ENCODE results near the gene IZUMO4. TPM values are rescaled to one million over a fixed set of nuclear protein-coding genes. Genes with fewer than 3 reads are reported as not detected.

IZUMO4 gene
- total and polyA plus RNA-seq, 4 donors = 5.0 to 9.8 (median 7.3) TPM

GRCh38 chr19:2077833-2078619 is 18.7 kb upstream of the IZUMO4 start:
- no peak for ATAC-seq (ENCODE audit: insufficient read depth, low FRiP score)
- peaks cover 0 to 10% (median 0%) of the 10 kb centered on the region in 5 donors for H3K4me1 ChIP-seq (ENCODE audit: control insufficient read depth in 5 of 5, insufficient read depth in 5 of 5, low read length in 5 of 5)
- no peaks in the 10 kb centered on the region for H3K27me3 ChIP-seq (ENCODE audit: control insufficient read depth in 3 of 3, insufficient read depth in 3 of 3, low read length in 2 of 3)
- H3K9ac ChIP-seq (ENCODE audit: insufficient read depth in 1 of 2, low read length in 2 of 2) = no peak overlapping the region
- H3K9me3 ChIP-seq (ENCODE audit: control insufficient read depth in 4 of 4, insufficient read depth in 3 of 4, low read length in 3 of 4) = peaks cover 0 to 2% (median 0%) of the 10 kb centered on the region in 4 donors
- TF ChIP-seq, protein P1, sequence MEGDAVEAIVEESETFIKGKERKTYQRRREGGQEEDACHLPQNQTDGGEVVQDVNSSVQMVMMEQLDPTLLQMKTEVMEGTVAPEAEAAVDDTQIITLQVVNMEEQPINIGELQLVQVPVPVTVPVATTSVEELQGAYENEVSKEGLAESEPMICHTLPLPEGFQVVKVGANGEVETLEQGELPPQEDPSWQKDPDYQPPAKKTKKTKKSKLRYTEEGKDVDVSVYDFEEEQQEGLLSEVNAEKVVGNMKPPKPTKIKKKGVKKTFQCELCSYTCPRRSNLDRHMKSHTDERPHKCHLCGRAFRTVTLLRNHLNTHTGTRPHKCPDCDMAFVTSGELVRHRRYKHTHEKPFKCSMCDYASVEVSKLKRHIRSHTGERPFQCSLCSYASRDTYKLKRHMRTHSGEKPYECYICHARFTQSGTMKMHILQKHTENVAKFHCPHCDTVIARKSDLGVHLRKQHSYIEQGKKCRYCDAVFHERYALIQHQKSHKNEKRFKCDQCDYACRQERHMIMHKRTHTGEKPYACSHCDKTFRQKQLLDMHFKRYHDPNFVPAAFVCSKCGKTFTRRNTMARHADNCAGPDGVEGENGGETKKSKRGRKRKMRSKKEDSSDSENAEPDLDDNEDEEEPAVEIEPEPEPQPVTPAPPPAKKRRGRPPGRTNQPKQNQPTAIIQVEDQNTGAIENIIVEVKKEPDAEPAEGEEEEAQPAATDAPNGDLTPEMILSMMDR (IDR thresholded peaks at IDR 0.05; ENCODE audit: control extremely low read depth, extremely low read depth) = no peak
- DNase-seq = no peak
- peaks cover 9 to 52% (median 31%) of the 10 kb centered on the region in 4 donors for H3K36me3 ChIP-seq (ENCODE audit: control insufficient read depth in 4 of 4, insufficient read depth in 4 of 4, low read length in 4 of 4)
- H3K4me3 ChIP-seq = no peak overlapping the region
- WGBS, 2 donors = 96 to 97% methylated on average over 44 of the region's 44 CpGs
- no peak overlapping the region for H3K27ac ChIP-seq (ENCODE audit: low read depth in 1 of 2, low read length in 1 of 2)

DNA sequence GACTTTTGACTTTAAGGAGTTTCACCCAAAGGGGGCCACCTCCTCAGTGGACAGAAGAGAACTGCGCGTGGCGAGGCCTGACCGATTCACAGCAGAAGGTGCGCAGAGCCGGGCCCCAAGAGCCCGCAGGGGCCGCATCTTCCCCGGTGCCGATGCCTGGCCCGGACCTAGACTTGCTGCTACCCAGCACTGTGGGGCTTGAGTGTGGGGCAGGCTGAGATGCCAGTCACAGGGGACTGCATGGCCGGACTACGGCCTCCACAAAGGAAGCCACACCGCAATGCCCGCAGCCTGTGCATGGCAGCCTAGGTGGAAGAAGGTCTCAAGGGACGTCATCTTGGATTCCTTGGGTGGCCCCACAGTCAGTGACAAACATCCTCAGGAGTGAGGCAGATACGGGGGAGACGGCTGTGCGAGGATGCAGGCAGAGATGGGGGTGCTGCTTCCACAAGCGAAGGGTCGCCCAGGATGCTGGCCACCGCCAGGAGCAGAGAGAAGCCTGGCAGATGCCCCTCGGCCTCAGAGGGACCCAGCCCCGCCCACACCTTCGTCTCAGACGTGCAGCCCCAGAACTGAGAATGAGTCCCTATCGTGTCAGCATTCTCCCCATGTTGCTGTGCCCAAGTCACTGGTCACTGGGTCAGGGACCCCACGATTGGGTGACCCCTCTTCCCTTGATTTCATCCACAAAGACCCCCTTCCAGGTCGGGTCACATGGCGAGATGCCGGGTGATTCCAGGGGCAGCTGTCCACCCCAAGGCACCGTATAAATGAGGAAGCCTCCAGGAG is 17.4 kb upstream of the IZUMO4 start:
- no peak overlapping the region for H3K9ac ChIP-seq (ENCODE audit: insufficient read depth in 1 of 2, low read length in 2 of 2)
- DNase-seq = no peak

DNA sequence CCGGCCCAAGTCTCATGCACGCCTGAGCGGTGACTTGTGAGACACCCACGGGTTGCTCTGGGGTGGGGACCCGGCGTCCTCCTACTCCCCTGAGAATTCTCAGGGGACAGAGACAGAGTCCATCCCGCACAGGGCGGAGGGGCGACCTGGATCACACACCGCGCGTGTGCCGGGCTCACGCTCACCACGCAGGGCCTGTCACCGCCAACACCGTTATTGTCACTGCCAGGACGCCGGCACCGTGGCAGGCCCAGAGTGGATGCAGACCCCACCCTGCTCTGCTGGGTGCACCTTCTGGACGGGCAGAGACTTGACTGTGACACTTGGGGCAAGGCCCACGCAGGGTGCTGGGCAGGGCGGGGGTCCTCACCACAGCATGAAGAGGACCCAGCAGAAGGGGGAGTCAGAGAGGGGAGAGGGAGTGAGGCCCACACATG is 16.8 kb upstream of the IZUMO4 start:
- H3K4me1 ChIP-seq (ENCODE audit: control insufficient read depth in 5 of 5, insufficient read depth in 5 of 5, low read length in 5 of 5) = peaks cover 0 to 12% (median 0%) of the 10 kb centered on the region in 5 donors
- H3K9ac ChIP-seq (ENCODE audit: insufficient read depth in 1 of 2, low read length in 2 of 2) = no peak overlapping the region
- no peak for ATAC-seq (ENCODE audit: insufficient read depth, low FRiP score)
- H3K36me3 ChIP-seq (ENCODE audit: control insufficient read depth in 4 of 4, insufficient read depth in 4 of 4, low read length in 4 of 4) = peaks cover 6 to 52% (median 27%) of the 10 kb centered on the region in 4 donors
- H3K27ac ChIP-seq (ENCODE audit: low read depth in 1 of 2, low read length in 1 of 2) = no peak overlapping the region
- TF ChIP-seq, protein P1 (IDR thresholded peaks at IDR 0.05; ENCODE audit: control extremely low read depth, extremely low read depth) = no peak
- no peak for DNase-seq
- H3K27me3 ChIP-seq (ENCODE audit: control insufficient read depth in 3 of 3, insufficient read depth in 3 of 3, low read length in 2 of 3) = no peaks in the 10 kb centered on the region
- H3K9me3 ChIP-seq (ENCODE audit: control insufficient read depth in 4 of 4, insufficient read depth in 3 of 4, low read length in 3 of 4) = peaks cover 0 to 2% (median 0%) of the 10 kb centered on the region in 4 donors
- 89 to 93% methylated on average over 23 of the region's 23 CpGs for WGBS, 2 donors
- H3K4me3 ChIP-seq = no peak overlapping the region

More for the DNA sequence above, 17.4 kb upstream of the IZUMO4 start:
- Histone ChIP-seq H3K36me3 (ENCODE audit: control insufficient read depth in 4 of 4, insufficient read depth in 4 of 4, low read length in 4 of 4) (peaks cover 6 to 50% (median 27%) of the 10 kb centered on the region in 4 donors), H3K27me3 (ENCODE audit: control insufficient read depth in 3 of 3, insufficient read depth in 3 of 3, low read length in 2 of 3) (no peaks in the 10 kb centered on the region), H3K4me3 (no peak overlapping the region), H3K4me1 (ENCODE audit: control insufficient read depth in 5 of 5, insufficient read depth in 5 of 5, low read length in 5 of 5) (peaks cover 0 to 12% (median 0%) of the 10 kb centered on the region in 5 donors), H3K9me3 (ENCODE audit: control insufficient read depth in 4 of 4, insufficient read depth in 3 of 4, low read length in 3 of 4) (peaks cover 0 to 2% (median 0%) of the 10 kb centered on the region in 4 donors), H3K27ac (ENCODE audit: low read depth in 1 of 2, low read length in 1 of 2) (no peak overlapping the region)
- WGBS, 2 donors = 93 to 94% methylated on average over 32 of the region's 32 CpGs
- ATAC-seq (ENCODE audit: insufficient read depth, low FRiP score) = no peak
- TF ChIP-seq, protein P1 (IDR thresholded peaks at IDR 0.05; ENCODE audit: control extremely low read depth, extremely low read depth) = no peak
